ES-I3 (cell line): Measurements from ENCODE around the gene ATXN7L1.

Experiments used
- H3K36me3 ChIP-seq: 2 replicates; pipeline ENCODE4 v1.6.1; 2013; ENCODE audit warnings: mild to moderate bottlenecking, low read length, control low read depth, moderate library complexity; ENCODE audit not compliant: insufficient read depth
- H3K4me1 ChIP-seq: 2 replicates; pipeline ENCODE4 v1.6.1; 2013; ENCODE audit warnings: mild to moderate bottlenecking, control low read depth, low read length; ENCODE audit not compliant: insufficient read depth
- H3K9ac ChIP-seq: 2 replicates; pipeline ENCODE4 v1.6.1; 2013; ENCODE audit warnings: low read depth, mild to moderate bottlenecking, low read length, moderate library complexity
- H3K9me3 ChIP-seq: 2 replicates; pipeline ENCODE4 v1.6.1; 2013; ENCODE audit warnings: mild to moderate bottlenecking, low read length, moderate library complexity; ENCODE audit not compliant: control insufficient read depth, insufficient read depth

Gene ATXN7L1

GRCh38 chr7:105880571-105881330 lies 4.4 kb upstream of the ATXN7L1 start:
- Histone ChIP-seq H3K9me3 (no peaks in the 10 kb centered on the region), H3K9ac (no peak overlapping the region), H3K36me3 (no peaks in the 10 kb centered on the region), H3K4me1 (peaks cover 10% of the 10 kb centered on the region)

GRCh38 chr7:105879782-105880181 lies 3.4 kb upstream of the ATXN7L1 start:
- Histone ChIP-seq H3K36me3 (no peaks in the 10 kb centered on the region), H3K9me3 (no peaks in the 10 kb centered on the region), H3K9ac (no peak overlapping the region), H3K4me1 (peaks cover 15% of the 10 kb centered on the region)

GRCh38 chr7:105878746-105879605 lies 2.6 kb upstream of the ATXN7L1 start:
- Histone ChIP-seq H3K4me1 (peaks cover 15% of the 10 kb centered on the region), H3K9me3 (no peaks in the 10 kb centered on the region), H3K36me3 (no peaks in the 10 kb centered on the region), H3K9ac (no peak overlapping the region)

- peaks cover 15% of the 10 kb centered on the region for H3K4me1 ChIP-seq
- peak overlapping the region; percentile 68 for H3K9ac ChIP-seq
- H3K9me3 ChIP-seq = no peaks in the 10 kb centered on the region
- no peaks in the 10 kb centered on the region for H3K36me3 ChIP-seq
Observed at GRCh38 chr7:105877736-105878135, 1.3 kb upstream of the ATXN7L1 start.

GRCh38 chr7:105876964-105877601 lies 684 bp upstream of the ATXN7L1 start:
- Histone ChIP-seq H3K36me3 (no peaks in the 10 kb centered on the region), H3K9ac (peak overlapping the region; percentile 68), H3K9me3 (no peaks in the 10 kb centered on the region), H3K4me1 (peaks cover 15% of the 10 kb centered on the region)

GRCh38 chr7:105875505-105875904 lies 894 bp downstream of the ATXN7L1 start:
- Histone ChIP-seq H3K9me3 (no peaks in the 10 kb centered on the region), H3K4me1 (peaks cover 15% of the 10 kb centered on the region), H3K36me3 (no peaks in the 10 kb centered on the region), H3K9ac (peak overlapping the region; percentile 84)

- H3K36me3 ChIP-seq = no peaks in the 10 kb centered on the region
- H3K4me1 ChIP-seq = peaks cover 10% of the 10 kb centered on the region
- no peak overlapping the region for H3K9ac ChIP-seq
- H3K9me3 ChIP-seq = no peaks in the 10 kb centered on the region
Observed at GRCh38 chr7:105874055-105874454, 2.3 kb downstream of the ATXN7L1 start.

- H3K9me3 ChIP-seq = no peaks in the 10 kb centered on the region
- peaks cover 4% of the 10 kb centered on the region; the same call in 1 of the 2 replicates for H3K4me1 ChIP-seq
- H3K36me3 ChIP-seq = no peaks in the 10 kb centered on the region
- no peak overlapping the region for H3K9ac ChIP-seq
Observed at GRCh38 chr7:105872491-105872890, 3.9 kb downstream of the ATXN7L1 start.

- Histone ChIP-seq H3K4me1 (peaks cover 4% of the 10 kb centered on the region; the same call in 1 of the 2 replicates), H3K9me3 (no peaks in the 10 kb centered on the region), H3K36me3 (no peaks in the 10 kb centered on the region), H3K9ac (no peak overlapping the region)
Observed at GRCh38 chr7:105871142-105871541, 5.3 kb downstream of the ATXN7L1 start.

GRCh38 chr7:105866102-105866801 lies 10.1 kb downstream of the ATXN7L1 start:
- peaks cover 17% of the 10 kb centered on the region for H3K4me1 ChIP-seq
- no peaks in the 10 kb centered on the region for H3K9me3 ChIP-seq
- H3K36me3 ChIP-seq = no peaks in the 10 kb centered on the region; the same call in 1 of the 2 replicates
- no peak overlapping the region for H3K9ac ChIP-seq

GRCh38 chr7:105863876-105864275 lies 12.5 kb downstream of the ATXN7L1 start:
- H3K4me1 ChIP-seq = peaks cover 17% of the 10 kb centered on the region
- no peaks in the 10 kb centered on the region; the same call in 1 of the 2 replicates for H3K36me3 ChIP-seq
- no peaks in the 10 kb centered on the region for H3K9me3 ChIP-seq
- H3K9ac ChIP-seq = no peak overlapping the region

- H3K36me3 ChIP-seq = no peaks in the 10 kb centered on the region; the same call in 1 of the 2 replicates
- H3K9me3 ChIP-seq = no peaks in the 10 kb centered on the region
- H3K4me1 ChIP-seq = peaks cover 17% of the 10 kb centered on the region
- H3K9ac ChIP-seq = no peak overlapping the region
Observed at GRCh38 chr7:105862770-105863169, 13.6 kb downstream of the ATXN7L1 start.

GRCh38 chr7:105862276-105862675 lies 14.1 kb downstream of the ATXN7L1 start:
- H3K4me1 ChIP-seq = peaks cover 17% of the 10 kb centered on the region
- H3K36me3 ChIP-seq = no peaks in the 10 kb centered on the region; the same call in 1 of the 2 replicates
- no peaks in the 10 kb centered on the region for H3K9me3 ChIP-seq
- H3K9ac ChIP-seq = no peak overlapping the region

GRCh38 chr7:105861224-105861623 lies 15.2 kb downstream of the ATXN7L1 start:
- peaks cover 17% of the 10 kb centered on the region for H3K4me1 ChIP-seq
- no peak overlapping the region for H3K9ac ChIP-seq
- H3K9me3 ChIP-seq = no peaks in the 10 kb centered on the region

More at GRCh38 chr7:105861224-105861623, 15.2 kb downstream of the ATXN7L1 start:
- no peaks in the 10 kb centered on the region; the same call in 1 of the 2 replicates for H3K36me3 ChIP-seq
